ENCODE measurements around the gene DPH2. TPM values are rescaled to one million over a fixed set of nuclear protein-coding genes. Genes with fewer than 3 reads are reported as not detected.

Gene DPH2
- total and polyA plus RNA-seq, 2 of the 8 experiments (the other 6 are each of a cell fraction or from before 2014, with no cell fraction given) = 64.9 to 92.1 TPM

DNA sequence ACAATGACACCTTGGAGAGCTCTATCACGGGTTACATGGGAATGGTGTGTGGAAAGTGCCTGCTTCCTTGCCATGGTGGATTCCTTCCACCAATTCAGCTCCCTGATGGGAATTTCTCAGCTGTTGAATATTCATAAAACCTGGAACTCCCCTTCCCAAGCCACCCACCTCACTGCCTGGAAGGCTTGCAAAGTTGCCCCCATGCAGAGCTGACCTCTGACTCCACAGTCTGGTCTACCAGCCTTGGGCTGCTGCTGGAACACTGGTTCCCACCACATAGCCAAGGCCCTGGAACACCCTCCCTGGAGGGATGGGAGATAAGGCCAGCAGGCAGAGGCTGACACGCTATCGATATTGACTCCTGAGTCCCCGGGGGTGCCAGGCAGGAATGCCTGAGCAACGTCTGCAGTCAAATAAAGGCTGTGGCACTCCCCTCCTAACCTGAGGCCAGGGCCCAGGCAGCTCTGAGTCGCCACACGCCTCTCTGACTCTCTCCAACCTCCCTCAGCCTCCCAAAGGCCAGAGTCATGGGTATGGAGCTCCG, 30.4 kb downstream of the DPH2 start:
- 90% methylated on average over 8 of the region's 8 CpGs; no CpG with 5 or more reads in 1 of the 2 experiments for WGBS, 2 experiments (ENCODE audit: extremely low coverage in 1 of 2, insufficient coverage in 1 of 2, insufficient read length in 1 of 2, insufficient replicate concordance in 2 of 2, low coverage in 1 of 2, low lambda C conversion rate in 2 of 2, missing lambda C conversion rate in 1 of 2)
- Histone ChIP-seq H3K27me3 (replicated peaks in 1 of 4; ENCODE audit: control insufficient read depth in 3 of 4, extremely low read depth in 1 of 4, insufficient read depth in 3 of 4, low read length in 3 of 4) (no peaks in the 10 kb centered on the region), H3K18ac (ENCODE audit: extremely low read depth, low read length) (no peak overlapping the region), H3K56ac (replicated peaks; ENCODE audit: insufficient read length, low read depth, low read length) (no peak overlapping the region), H3K4ac (replicated peaks; ENCODE audit: insufficient read length, low read depth, low read length) (no peak overlapping the region), H3K4me2 (ENCODE audit: insufficient read depth in 1 of 2, low read depth in 2 of 2, low read length in 2 of 2) (no peak overlapping the region), H2BK15ac (ENCODE audit: low read length) (no peak overlapping the region), H3K27ac (ENCODE audit: low read depth, low read length) (no peak overlapping the region), H4K5ac (ENCODE audit: insufficient read length, low read depth, low read length) (no peak overlapping the region), H3K23me2 (ENCODE audit: low read depth, low read length) (no peaks in the 10 kb centered on the region), H4K20me1 (replicated peaks in 1 of 2; ENCODE audit: control insufficient read depth in 1 of 2, insufficient read depth in 2 of 2, low read length in 2 of 2) (peaks cover 2% of the 10 kb centered on the region in 2 experiments), H3K23ac (ENCODE audit: insufficient read length) (no peak overlapping the region), H3K4me1 (replicated peaks in 1 of 4; ENCODE audit: control insufficient read depth in 3 of 4, insufficient read depth in 4 of 4, low read length in 3 of 4) (no peaks in the 10 kb centered on the region), H2AK5ac (ENCODE audit: low read depth, low read length) (no peak overlapping the region), H4K8ac (ENCODE audit: extremely low read depth, insufficient read depth, low read length) (no peak overlapping the region), H2BK12ac (ENCODE audit: low read depth, low read length) (no peak overlapping the region), H3K9me3 (ENCODE audit: insufficient read depth in 2 of 2, low read depth in 1 of 2, low read length in 1 of 2) (no peaks in the 10 kb centered on the region), H2BK20ac (ENCODE audit: low read length) (no peak overlapping the region), H2BK5ac (ENCODE audit: low read depth, low read length) (no peak overlapping the region), H3K9ac (replicated peaks in 1 of 4; ENCODE audit: extremely low read depth in 1 of 4, low read depth in 3 of 4, low read length in 3 of 4) (no peak overlapping the region), H3K79me1 (ENCODE audit: low read depth, low read length) (no peaks in the 10 kb centered on the region), H3K79me2 (ENCODE audit: control insufficient read depth in 1 of 2, insufficient read depth in 2 of 2, low read length in 2 of 2) (no peaks in the 10 kb centered on the region), H3K14ac (ENCODE audit: insufficient read length) (no peak overlapping the region), H2BK120ac (replicated peaks; ENCODE audit: low read depth, low read length) (no peak overlapping the region), H4K91ac (replicated peaks; ENCODE audit: insufficient read length, low read length) (no peak overlapping the region), H3K4me3 (ENCODE audit: extremely low read depth in 1 of 4, insufficient read depth in 2 of 4, low read depth in 3 of 4, low read length in 4 of 4) (no peak overlapping the region), H2AFZ (ENCODE audit: low read length) (no peak overlapping the region), H3K36me3 (ENCODE audit: control insufficient read depth in 2 of 4, insufficient read depth in 4 of 4, low read length in 3 of 4) (peaks cover 0 to 14% (median 10%) of the 10 kb centered on the region in 4 experiments; a peak in 5 of 8 replicates)
- ChIA-PET CTCF (ENCODE audit: partially characterized antibody) (interaction anchor here (0.8 to 21.8 kb wide), 8 partner anchors 11 to 89 kb away, joined by 3 to 478 read pairs (median 5); no protein-coding TSS in a partner anchor), POLR2A (ENCODE audit: partially characterized antibody) (interaction anchor here (0.6 to 27.1 kb wide), 5 partner anchors 8 to 239 kb away, joined by 4 to 544 read pairs (median 7); partner anchors contain the start of gene SLC6A9)
- TF ChIP-seq TAF1 (IDR thresholded peaks at IDR 0.05; ENCODE audit: low read depth, low read length) (no peak), POLR2A (IDR thresholded peaks at IDR 0.05; ENCODE audit: control extremely low read depth in 1 of 2, low read depth in 2 of 2, low read length in 2 of 2) (no peak), CHD1 (IDR thresholded peaks at IDR 0.05; ENCODE audit: low read depth, low read length) (no peak), EGR1 (IDR thresholded peaks at IDR 0.05; ENCODE audit: borderline replicate concordance, low read depth, low read length) (no peak), SIX5 (IDR thresholded peaks at IDR 0.05; ENCODE audit: low read depth, low read length) (no peak), TBP (IDR thresholded peaks at IDR 0.05; ENCODE audit: low read depth, low read length) (no peak), JUN (IDR thresholded peaks at IDR 0.05; ENCODE audit: low read depth, low read length) (no peak), SP2 (IDR thresholded peaks at IDR 0.05; ENCODE audit: low read length) (no peak), POLR2AphosphoS5 (IDR thresholded peaks at IDR 0.05; ENCODE audit: low read depth, low read length) (no peak), SAP30 (IDR thresholded peaks at IDR 0.05; ENCODE audit: insufficient read depth, insufficient replicate concordance, low read length) (no peak), EZH2 (IDR thresholded peaks at IDR 0.05; ENCODE audit: low read depth, low read length, severe bottlenecking) (no peak)
- TF ChIP-seq, protein P1, sequence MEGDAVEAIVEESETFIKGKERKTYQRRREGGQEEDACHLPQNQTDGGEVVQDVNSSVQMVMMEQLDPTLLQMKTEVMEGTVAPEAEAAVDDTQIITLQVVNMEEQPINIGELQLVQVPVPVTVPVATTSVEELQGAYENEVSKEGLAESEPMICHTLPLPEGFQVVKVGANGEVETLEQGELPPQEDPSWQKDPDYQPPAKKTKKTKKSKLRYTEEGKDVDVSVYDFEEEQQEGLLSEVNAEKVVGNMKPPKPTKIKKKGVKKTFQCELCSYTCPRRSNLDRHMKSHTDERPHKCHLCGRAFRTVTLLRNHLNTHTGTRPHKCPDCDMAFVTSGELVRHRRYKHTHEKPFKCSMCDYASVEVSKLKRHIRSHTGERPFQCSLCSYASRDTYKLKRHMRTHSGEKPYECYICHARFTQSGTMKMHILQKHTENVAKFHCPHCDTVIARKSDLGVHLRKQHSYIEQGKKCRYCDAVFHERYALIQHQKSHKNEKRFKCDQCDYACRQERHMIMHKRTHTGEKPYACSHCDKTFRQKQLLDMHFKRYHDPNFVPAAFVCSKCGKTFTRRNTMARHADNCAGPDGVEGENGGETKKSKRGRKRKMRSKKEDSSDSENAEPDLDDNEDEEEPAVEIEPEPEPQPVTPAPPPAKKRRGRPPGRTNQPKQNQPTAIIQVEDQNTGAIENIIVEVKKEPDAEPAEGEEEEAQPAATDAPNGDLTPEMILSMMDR (IDR thresholded peaks at IDR 0.05; ENCODE audit: control extremely low read depth in 1 of 3, insufficient read depth in 1 of 3, low read depth in 1 of 3, low read length in 3 of 3) = no peak
- FAIRE-seq (no peak), DNase-seq (ENCODE audit: low read depth in 1 of 2, low spot score in 2 of 2) (no peak)

Data from H1 (cell line).